Stomach smooth muscle (tissue), 2 donors: ENCODE results near the gene NFIA.
"Not testable (repeated sequence)": the region's sequence is repeated elsewhere in the genome, so short reads cannot be mapped to it uniquely, and the experiment has no call there.

Source experiments
- H3K27ac ChIP-seq: one replicate; pipeline ENCODE4 v1.7.0; 2013; ENCODE audit warnings: mild to moderate bottlenecking, low read length, inconsistent platforms
- H3K27me3 ChIP-seq, 2 donors: one replicate each; pipeline ENCODE4 v1.7.0; 2013; ENCODE audit warnings: low read length in 2 of 2; ENCODE audit not compliant: insufficient read depth in 2 of 2, control insufficient read depth in 1 of 2
- H3K36me3 ChIP-seq, 2 donors: one replicate each; pipeline ENCODE4 v1.7.0; 2013; ENCODE audit warnings: low read length in 2 of 2; ENCODE audit not compliant: control insufficient read depth in 2 of 2, insufficient read depth in 2 of 2
- H3K4me1 ChIP-seq: one replicate; pipeline ENCODE4 v1.7.0; 2013; ENCODE audit warnings: low read length; ENCODE audit not compliant: control insufficient read depth, insufficient read depth
- H3K4me3 ChIP-seq, 2 donors: one replicate each; pipeline ENCODE4 v1.7.0; 2013; ENCODE audit warnings: low read length in 2 of 2
- H3K9ac ChIP-seq, 2 donors: one replicate each; pipeline ENCODE4 v1.7.0; 2013; ENCODE audit warnings: low read length in 2 of 2, mild to moderate bottlenecking in 1 of 2
- H3K9me3 ChIP-seq, 2 donors: one replicate each; pipeline ENCODE4 v1.7.0; 2013; ENCODE audit warnings: low read length in 2 of 2; ENCODE audit not compliant: control insufficient read depth in 2 of 2
- donor health status: healthy.
- donor health status: Pancreatic carcinoma.

NFIA gene

GRCh38 chr1:61119085-61119484 lies 36.7 kb downstream of the NFIA start:
- Histone ChIP-seq H3K4me1 (peaks cover 6% of the 10 kb centered on the region), H3K27me3 (no peaks in the 10 kb centered on the region), H3K4me3 (no peak overlapping the region), H3K27ac (no peak overlapping the region), H3K9ac (no peak overlapping the region), H3K9me3 (no peaks in the 10 kb centered on the region), H3K36me3 (no peaks in the 10 kb centered on the region)

DNA sequence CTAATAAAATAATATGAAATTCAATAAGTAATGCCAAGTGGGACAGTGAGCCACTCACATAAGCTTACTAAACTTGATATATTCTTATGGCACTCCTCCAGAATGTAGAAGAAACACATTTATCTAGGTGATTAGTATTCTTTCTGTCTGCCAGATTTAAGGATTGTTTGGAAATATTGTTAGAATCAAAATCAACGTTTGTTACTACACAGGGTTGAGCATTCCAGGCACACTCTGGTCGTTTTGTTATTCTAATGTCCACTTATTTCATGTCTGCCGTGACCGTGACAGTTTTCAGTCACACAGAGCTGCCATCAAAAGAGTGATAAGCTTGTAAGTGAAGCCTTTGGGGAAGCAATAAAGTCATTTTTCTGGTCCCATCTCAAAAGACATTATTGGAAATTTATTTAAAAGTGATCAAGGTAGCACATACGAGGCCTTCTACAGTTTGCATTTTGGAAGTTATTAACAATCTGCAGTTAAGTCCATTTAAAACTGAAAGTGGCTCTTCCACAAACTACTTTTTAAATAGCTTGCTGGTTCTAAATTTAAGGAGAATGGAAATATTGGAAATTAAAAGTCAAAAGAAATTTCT lies 38.0 kb downstream of the NFIA start:
- H3K4me3 ChIP-seq = peak overlapping the region; percentile 31 to 52
- no peaks in the 10 kb centered on the region for H3K36me3 ChIP-seq
- H3K9ac ChIP-seq = peak overlapping the region in 1 of 2 donors; percentile 4
- no peaks in the 10 kb centered on the region for H3K9me3 ChIP-seq
- no peaks in the 10 kb centered on the region for H3K27me3 ChIP-seq
- H3K27ac ChIP-seq = no peak overlapping the region
- H3K4me1 ChIP-seq = peaks cover 7% of the 10 kb centered on the region

- Histone ChIP-seq H3K27ac (no peak overlapping the region), H3K9ac (no peak overlapping the region)
These were observed 38.6 kb downstream of the NFIA start for GRCh38 chr1:61120998-61121397.

DNA sequence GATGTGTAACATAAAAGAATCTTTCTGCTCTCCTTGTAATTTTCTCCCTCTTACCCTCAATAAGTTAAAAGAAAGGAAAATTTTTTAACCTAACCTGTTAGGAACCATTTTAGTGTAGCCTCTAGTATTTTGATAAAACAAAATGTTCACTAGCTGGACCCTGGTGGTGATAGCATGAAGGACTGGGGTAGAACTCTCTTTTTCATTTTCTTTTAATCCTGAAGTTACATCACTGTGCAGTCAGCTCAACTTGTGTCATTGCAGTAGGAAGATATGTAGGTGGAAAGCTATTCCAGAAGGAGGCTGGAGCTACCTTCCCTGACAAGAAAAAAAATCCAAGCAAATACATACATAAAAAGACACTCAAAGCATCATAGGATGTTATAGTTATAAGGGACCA lies 39.3 kb downstream of the NFIA start:
- no peak overlapping the region for H3K4me3 ChIP-seq
- H3K9me3 ChIP-seq = no peaks in the 10 kb centered on the region
- no peak overlapping the region for H3K9ac ChIP-seq
- no peaks in the 10 kb centered on the region for H3K36me3 ChIP-seq
- H3K4me1 ChIP-seq = peaks cover 5% of the 10 kb centered on the region
- H3K27me3 ChIP-seq = no peaks in the 10 kb centered on the region
- no peak overlapping the region for H3K27ac ChIP-seq

More at GRCh38 chr1:61120998-61121397, 38.6 kb downstream of the NFIA start:
- H3K36me3 ChIP-seq = no peaks in the 10 kb centered on the region
- no peaks in the 10 kb centered on the region for H3K27me3 ChIP-seq
- no peaks in the 10 kb centered on the region for H3K9me3 ChIP-seq
- peak overlapping the region in 1 of 2 donors; percentile 52 for H3K4me3 ChIP-seq
- peaks cover 5% of the 10 kb centered on the region for H3K4me1 ChIP-seq

GRCh38 chr1:61122389-61122788 lies 40.0 kb downstream of the NFIA start:
- H3K4me3 ChIP-seq = no peak overlapping the region
- H3K9ac ChIP-seq = no peak overlapping the region
- H3K4me1 ChIP-seq = peaks cover 5% of the 10 kb centered on the region
- H3K36me3 ChIP-seq = no peaks in the 10 kb centered on the region
- H3K27ac ChIP-seq = no peak overlapping the region
- no peaks in the 10 kb centered on the region for H3K9me3 ChIP-seq
- H3K27me3 ChIP-seq = no peaks in the 10 kb centered on the region

DNA sequence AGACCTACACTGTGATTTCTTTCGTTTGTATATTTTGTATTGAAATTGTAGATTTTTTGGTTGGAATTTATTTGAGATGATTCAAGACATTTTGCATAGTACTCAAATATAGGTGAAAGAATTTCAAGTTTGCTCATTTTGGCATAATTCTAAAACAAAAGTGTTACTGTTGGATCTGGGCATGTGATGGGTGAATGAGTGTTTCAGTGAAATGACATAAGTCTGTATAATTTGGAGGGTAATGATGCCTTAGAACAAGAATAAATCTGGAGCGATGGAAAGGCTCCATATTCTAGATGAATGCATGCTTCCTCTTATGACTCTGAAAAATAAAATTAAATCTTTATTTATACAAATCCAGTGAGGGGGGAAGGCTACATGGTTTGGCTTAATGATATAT lies 41.0 kb downstream of the NFIA start:
- H3K36me3 ChIP-seq = no peaks in the 10 kb centered on the region
- no peak overlapping the region for H3K4me3 ChIP-seq
- H3K27ac ChIP-seq = no peak overlapping the region
- no peaks in the 10 kb centered on the region for H3K27me3 ChIP-seq
- peaks cover 5% of the 10 kb centered on the region for H3K4me1 ChIP-seq
- H3K9ac ChIP-seq = no peak overlapping the region
- no peaks in the 10 kb centered on the region for H3K9me3 ChIP-seq

DNA sequence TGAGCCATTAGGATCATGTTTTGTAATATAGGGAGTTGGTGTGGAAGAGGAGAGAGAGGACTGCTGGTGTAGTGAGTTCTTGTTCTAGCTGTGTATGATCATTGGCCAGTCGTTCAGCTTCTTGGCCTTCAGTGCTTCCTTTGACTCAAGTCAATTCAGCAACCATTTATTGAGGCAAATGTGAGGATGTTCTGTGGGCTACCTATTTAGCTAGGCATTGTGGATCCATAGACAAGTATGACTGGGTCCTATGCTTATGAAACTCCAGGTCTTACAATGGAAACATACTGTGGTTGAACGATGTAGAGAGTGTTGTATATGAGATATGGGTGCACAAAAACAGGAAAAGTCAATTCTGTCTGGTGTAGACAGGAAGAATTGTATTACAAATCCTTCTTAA lies 41.7 kb downstream of the NFIA start:
- no peaks in the 10 kb centered on the region for H3K9me3 ChIP-seq
- peaks cover 3% of the 10 kb centered on the region for H3K4me1 ChIP-seq
- no peak overlapping the region for H3K9ac ChIP-seq
- no peak overlapping the region for H3K27ac ChIP-seq
- H3K27me3 ChIP-seq = no peaks in the 10 kb centered on the region
- H3K4me3 ChIP-seq = no peak overlapping the region
- no peaks in the 10 kb centered on the region for H3K36me3 ChIP-seq

GRCh38 chr1:61124696-61125095 lies 42.3 kb downstream of the NFIA start:
- Histone ChIP-seq H3K27ac (no peak overlapping the region), H3K4me1 (peaks cover 3% of the 10 kb centered on the region), H3K27me3 (no peaks in the 10 kb centered on the region), H3K9ac (no peak overlapping the region), H3K9me3 (no peaks in the 10 kb centered on the region), H3K4me3 (no peak overlapping the region), H3K36me3 (no peaks in the 10 kb centered on the region)

DNA sequence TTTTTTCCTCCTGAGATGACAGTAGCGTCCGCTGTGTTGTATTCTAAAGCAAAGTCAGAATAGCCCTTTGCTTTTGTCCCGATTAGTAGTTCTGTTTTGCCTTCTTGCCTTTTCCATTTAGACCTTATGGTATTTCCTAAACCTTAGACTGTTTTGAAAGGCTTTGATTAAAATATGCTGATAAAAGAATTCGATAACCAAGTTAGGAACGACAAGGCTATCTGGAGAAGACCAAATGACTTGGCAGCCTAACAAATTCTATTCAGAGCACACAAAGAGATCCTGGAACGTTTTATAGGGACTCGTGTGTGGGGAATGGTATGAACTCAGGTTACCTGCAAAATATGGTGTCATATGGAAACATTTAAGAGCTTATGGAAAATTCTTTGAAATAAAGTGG lies 42.9 kb downstream of the NFIA start:
- Histone ChIP-seq H3K4me3 (no peak overlapping the region), H3K9me3 (no peaks in the 10 kb centered on the region), H3K36me3 (no peaks in the 10 kb centered on the region), H3K9ac (no peak overlapping the region), H3K27me3 (no peaks in the 10 kb centered on the region), H3K4me1 (peaks cover 3% of the 10 kb centered on the region), H3K27ac (no peak overlapping the region)

DNA sequence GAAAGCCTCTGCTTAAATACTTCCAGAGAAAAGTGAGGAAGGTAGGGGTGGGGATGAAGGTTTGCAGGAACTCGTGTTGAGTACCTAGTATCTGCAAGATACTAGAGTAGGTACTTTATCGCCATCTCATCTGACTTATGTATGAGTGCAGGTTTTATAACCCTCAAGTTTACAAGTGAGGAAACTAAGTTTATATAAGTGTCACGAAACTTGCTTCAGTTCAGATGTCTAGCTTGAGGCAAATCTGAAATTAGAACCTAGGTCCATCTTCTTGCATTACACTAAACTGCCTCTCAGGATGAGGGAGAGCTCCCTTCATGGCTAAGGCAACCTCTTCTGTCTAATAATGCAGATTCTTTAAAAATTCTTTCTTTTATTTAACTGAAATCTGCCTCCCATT lies 43.5 kb downstream of the NFIA start:
- Histone ChIP-seq H3K9me3 (no peaks in the 10 kb centered on the region), H3K4me1 (peaks cover 3% of the 10 kb centered on the region), H3K4me3 (no peak overlapping the region), H3K9ac (no peak overlapping the region), H3K27me3 (no peaks in the 10 kb centered on the region), H3K27ac (no peak overlapping the region), H3K36me3 (no peaks in the 10 kb centered on the region)

DNA sequence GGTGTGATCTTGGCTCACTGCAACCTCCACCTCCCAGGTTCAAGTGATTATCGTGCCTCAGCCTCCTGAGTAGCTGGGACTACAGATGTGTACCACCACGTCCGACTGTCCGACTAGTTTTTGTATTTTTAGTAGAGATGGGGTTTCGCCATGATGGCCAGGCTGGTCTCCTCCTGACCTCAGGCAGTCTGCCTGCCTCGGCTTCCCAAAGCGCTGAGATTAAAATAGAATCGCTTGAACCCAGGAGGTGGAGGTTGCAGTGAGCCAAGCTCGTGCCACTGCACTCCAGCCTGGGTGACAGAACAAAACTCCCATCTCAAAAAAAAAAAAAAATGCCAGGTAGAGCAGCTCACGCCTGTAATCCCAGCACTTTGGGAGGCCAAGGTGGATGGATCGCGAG lies 44.5 kb downstream of the NFIA start:
- not testable (repeated sequence) for H3K27ac ChIP-seq, H3K9ac ChIP-seq, H3K4me1 ChIP-seq

More for the DNA sequence above, 44.5 kb downstream of the NFIA start:
- not testable (repeated sequence) for H3K36me3 ChIP-seq, H3K4me3 ChIP-seq, H3K27me3 ChIP-seq, H3K9me3 ChIP-seq
